ENCODE measurements around the gene IVD.

Gene IVD

GRCh38 chr15:40415226-40415625, 9.6 kb downstream of the IVD start:
- Histone ChIP-seq H3K36me3 (replicated peaks) (peaks cover 77% of the 10 kb centered on the region), H3K4me1 (no peaks in the 10 kb centered on the region), H3K27me3 (ENCODE audit: low read depth) (no peaks in the 10 kb centered on the region), H3K4me3 (no peak overlapping the region), H3K9me3 (no peaks in the 10 kb centered on the region)
- in situ Hi-C loops (cut with MboI; ENCODE audit: low sequenced_read_pairs), result no loop called here
- no peak for DNase-seq (ENCODE audit: low spot score in 2 of 2)

GRCh38 chr15:40416056-40416455, 10.5 kb downstream of the IVD start:
- in situ Hi-C loops (cut with MboI; ENCODE audit: low sequenced_read_pairs), result no loop called here
- Histone ChIP-seq H3K4me3 (no peak overlapping the region), H3K27me3 (ENCODE audit: low read depth) (no peaks in the 10 kb centered on the region), H3K9me3 (no peaks in the 10 kb centered on the region), H3K4me1 (no peaks in the 10 kb centered on the region), H3K36me3 (replicated peaks) (peaks cover 69% of the 10 kb centered on the region)
- no peak for DNase-seq (ENCODE audit: low spot score in 2 of 2)

- no peak for DNase-seq (ENCODE audit: low spot score in 2 of 2)
- no peak overlapping the region for H3K4me3 ChIP-seq
- peaks cover 8% of the 10 kb centered on the region; the same call in 1 of the 2 replicates for H3K4me1 ChIP-seq
- H3K9me3 ChIP-seq, result no peaks in the 10 kb centered on the region
- in situ Hi-C loops (cut with MboI; ENCODE audit: low sequenced_read_pairs), result no loop called here
- H3K27me3 ChIP-seq (ENCODE audit: low read depth), result no peaks in the 10 kb centered on the region
- H3K36me3 ChIP-seq (replicated peaks), result peaks cover 51% of the 10 kb centered on the region
These were observed 12.5 kb downstream of the IVD start for GRCh38 chr15:40418126-40418525.

GRCh38 chr15:40420071-40420713, 14.6 kb downstream of the IVD start:
- no peak for DNase-seq (ENCODE audit: low spot score in 2 of 2)
- Histone ChIP-seq H3K4me1 (peaks cover 8% of the 10 kb centered on the region; the same call in 1 of the 2 replicates), H3K9me3 (no peaks in the 10 kb centered on the region), H3K27me3 (ENCODE audit: low read depth) (no peaks in the 10 kb centered on the region), H3K36me3 (replicated peaks) (peaks cover 30% of the 10 kb centered on the region), H3K4me3 (no peak overlapping the region)
- in situ Hi-C loops (cut with MboI; ENCODE audit: low sequenced_read_pairs), result no loop called here

- Histone ChIP-seq H3K4me1 (peaks cover 8% of the 10 kb centered on the region; the same call in 1 of the 2 replicates), H3K36me3 (replicated peaks) (peaks cover 24% of the 10 kb centered on the region), H3K27me3 (ENCODE audit: low read depth) (no peaks in the 10 kb centered on the region), H3K4me3 (no peak overlapping the region), H3K9me3 (no peaks in the 10 kb centered on the region)
- DNase-seq (ENCODE audit: low spot score in 2 of 2), result peak in 1 of 2 experiments; percentile 28
- in situ Hi-C loops (cut with MboI; ENCODE audit: low sequenced_read_pairs), result no loop called here
These were observed 15.2 kb downstream of the IVD start for GRCh38 chr15:40420793-40421192.

GRCh38 chr15:40421246-40422157, 15.9 kb downstream of the IVD start:
- Histone ChIP-seq H3K4me3 (no peak overlapping the region), H3K9me3 (no peaks in the 10 kb centered on the region), H3K27me3 (ENCODE audit: low read depth) (no peaks in the 10 kb centered on the region), H3K4me1 (peaks cover 8% of the 10 kb centered on the region; the same call in 1 of the 2 replicates), H3K36me3 (replicated peaks) (peaks cover 17% of the 10 kb centered on the region)
- in situ Hi-C loops (cut with MboI; ENCODE audit: low sequenced_read_pairs), result no loop called here
- DNase-seq (ENCODE audit: low spot score in 2 of 2), result peak; percentile 36 to 87

- no peaks in the 10 kb centered on the region for H3K9me3 ChIP-seq
- no peaks in the 10 kb centered on the region for H3K36me3 ChIP-seq (replicated peaks)
- DNase-seq (ENCODE audit: low spot score in 2 of 2), result no peak
- peaks cover 8% of the 10 kb centered on the region; the same call in 1 of the 2 replicates for H3K4me1 ChIP-seq
- no peak overlapping the region for H3K4me3 ChIP-seq
- no peaks in the 10 kb centered on the region for H3K27me3 ChIP-seq (ENCODE audit: low read depth)
- in situ Hi-C loops (cut with MboI; ENCODE audit: low sequenced_read_pairs), result no loop called here
These were observed 19.0 kb downstream of the IVD start for GRCh38 chr15:40424483-40425115.

- in situ Hi-C loops (cut with MboI; ENCODE audit: low sequenced_read_pairs), result no loop called here
- DNase-seq (ENCODE audit: low spot score in 2 of 2), result no peak
- peaks cover 8% of the 10 kb centered on the region; the same call in 1 of the 2 replicates for H3K4me1 ChIP-seq
These were observed 20.1 kb downstream of the IVD start for GRCh38 chr15:40425681-40426080.

GRCh38 chr15:40427188-40427587, 21.6 kb downstream of the IVD start:
- no peaks in the 10 kb centered on the region for H3K36me3 ChIP-seq (replicated peaks)
- no peak overlapping the region for H3K4me3 ChIP-seq
- no peaks in the 10 kb centered on the region for H3K9me3 ChIP-seq
- no peaks in the 10 kb centered on the region for H3K4me1 ChIP-seq
- in situ Hi-C loops (cut with MboI; ENCODE audit: low sequenced_read_pairs), result no loop called here
- H3K27me3 ChIP-seq (ENCODE audit: low read depth), result no peaks in the 10 kb centered on the region
- no peak for DNase-seq (ENCODE audit: low spot score in 2 of 2)

More at GRCh38 chr15:40425681-40426080, 20.1 kb downstream of the IVD start:
- Histone ChIP-seq H3K27me3 (ENCODE audit: low read depth) (no peaks in the 10 kb centered on the region), H3K4me3 (no peak overlapping the region), H3K36me3 (replicated peaks) (no peaks in the 10 kb centered on the region), H3K9me3 (no peaks in the 10 kb centered on the region)

GRCh38 chr15:40428185-40428584, 22.6 kb downstream of the IVD start:
- no peaks in the 10 kb centered on the region for H3K4me1 ChIP-seq
- no peaks in the 10 kb centered on the region for H3K9me3 ChIP-seq
- in situ Hi-C loops (cut with MboI; ENCODE audit: low sequenced_read_pairs), result no loop called here
- no peaks in the 10 kb centered on the region for H3K36me3 ChIP-seq (replicated peaks)
- H3K4me3 ChIP-seq, result no peak overlapping the region
- no peaks in the 10 kb centered on the region for H3K27me3 ChIP-seq (ENCODE audit: low read depth)
- DNase-seq (ENCODE audit: low spot score in 2 of 2), result no peak

GRCh38 chr15:40429068-40429710, 23.6 kb downstream of the IVD start:
- Histone ChIP-seq H3K4me1 (no peaks in the 10 kb centered on the region), H3K4me3 (no peak overlapping the region), H3K36me3 (replicated peaks) (no peaks in the 10 kb centered on the region), H3K9me3 (no peaks in the 10 kb centered on the region), H3K27me3 (ENCODE audit: low read depth) (no peaks in the 10 kb centered on the region)
- no peak for DNase-seq (ENCODE audit: low spot score in 2 of 2)
- in situ Hi-C loops (cut with MboI; ENCODE audit: low sequenced_read_pairs), result no loop called here

GRCh38 chr15:40430271-40430805, 24.7 kb downstream of the IVD start:
- Histone ChIP-seq H3K4me3 (no peak overlapping the region), H3K27me3 (ENCODE audit: low read depth) (no peaks in the 10 kb centered on the region), H3K36me3 (replicated peaks) (no peaks in the 10 kb centered on the region), H3K4me1 (no peaks in the 10 kb centered on the region), H3K9me3 (no peaks in the 10 kb centered on the region)
- in situ Hi-C loops (cut with MboI; ENCODE audit: low sequenced_read_pairs), result no loop called here
- DNase-seq (ENCODE audit: low spot score in 2 of 2), result peak in 1 of 2 experiments; percentile 59

- no peaks in the 10 kb centered on the region for H3K36me3 ChIP-seq (replicated peaks)
- H3K4me3 ChIP-seq, result no peak overlapping the region
- peaks cover 9% of the 10 kb centered on the region for H3K27me3 ChIP-seq (ENCODE audit: low read depth)
- DNase-seq (ENCODE audit: low spot score in 2 of 2), result no peak
- no peaks in the 10 kb centered on the region for H3K9me3 ChIP-seq
- peaks cover 20% of the 10 kb centered on the region for H3K4me1 ChIP-seq
- in situ Hi-C loops (cut with MboI; ENCODE audit: low sequenced_read_pairs), result no loop called here
These were observed 29.6 kb downstream of the IVD start for GRCh38 chr15:40435023-40435709.

Data from HAP-1 (cell line).